ENCODE measurements around the gene HAT1.
A peak's percentile ranks its signal among the peaks of the same experiment; 100 is the strongest.
"Not testable (repeated sequence)": the region's sequence is repeated elsewhere in the genome, so short reads cannot be mapped to it uniquely, and the experiment has no call there.

Gene HAT1

GRCh38 chr2:171996021-171996420, 73.8 kb downstream of the HAT1 start:
- CTCF ChIA-PET: no interaction called here
- no peak for DNase-seq (ENCODE audit: low spot score)
- POLR2A ChIA-PET (ENCODE audit: low non-redundant PET): no interaction called here
- TF ChIP-seq CTCF (conservative IDR thresholded peaks at IDR 0.05; ENCODE audit: low read depth): no peak
- no peak overlapping the region for H3K27ac ChIP-seq

- POLR2A ChIA-PET (ENCODE audit: low non-redundant PET); H3K27ac ChIP-seq; DNase-seq (ENCODE audit: low spot score); CTCF ChIA-PET: not testable (repeated sequence)
Observed at GRCh38 chr2:171997031-171997430, 74.8 kb downstream of the HAT1 start.

- ChIA-PET POLR2A (ENCODE audit: low non-redundant PET) (no interaction called here), CTCF (interaction anchor here (0.6 to 0.9 kb wide), 3 partner anchors 10 to 289 kb away, joined by 3 to 4 read pairs (median 3); no protein-coding TSS in a partner anchor)
- TF ChIP-seq CTCF (conservative IDR thresholded peaks at IDR 0.05; ENCODE audit: low read depth): no peak
- H3K27ac ChIP-seq: peak overlapping the region; percentile 77
- DNase-seq (ENCODE audit: low spot score): no peak
Observed at GRCh38 chr2:171999161-171999560, 76.9 kb downstream of the HAT1 start.

- DNase-seq (ENCODE audit: low spot score): peak; percentile 86
- peak within 1 kb of the TSS; percentile 77 for H3K27ac ChIP-seq
- CTCF ChIA-PET: interaction anchor here (0.9 kb wide), 1 partner anchor 13 kb away, joined by 3 read pairs; no protein-coding TSS in a partner anchor
- TF ChIP-seq CTCF (conservative IDR thresholded peaks at IDR 0.05; ENCODE audit: low read depth): no peak
- POLR2A ChIA-PET (ENCODE audit: low non-redundant PET): interaction anchor here (0.6 kb wide), 1 partner anchor 48 kb away, joined by 4 read pairs; no protein-coding TSS in a partner anchor
Observed at GRCh38 chr2:171999604-172000469, 77.6 kb downstream of the HAT1 start, which contains the start of gene METAP1D. METAP1D (plus strand) TSS chr2:171999953; CDS start chr2:171999970, 17 bp downstream.

GRCh38 chr2:172000696-172001361, 78.6 kb downstream of the HAT1 start:
- no peak for DNase-seq (ENCODE audit: low spot score)

GRCh38 chr2:172007372-172007771, 85.1 kb downstream of the HAT1 start:
- H3K27ac ChIP-seq: no peak overlapping the region
- ChIA-PET CTCF (no interaction called here), POLR2A (ENCODE audit: low non-redundant PET) (no interaction called here)
- TF ChIP-seq CTCF (conservative IDR thresholded peaks at IDR 0.05; ENCODE audit: low read depth): no peak
- DNase-seq (ENCODE audit: low spot score): no peak

More at GRCh38 chr2:172000696-172001361, 78.6 kb downstream of the HAT1 start:
- H3K27ac ChIP-seq: no peak overlapping the region
- no peak for TF ChIP-seq CTCF (conservative IDR thresholded peaks at IDR 0.05; ENCODE audit: low read depth)
- CTCF ChIA-PET: interaction anchor here (0.6 kb wide), 1 partner anchor 99 kb away, joined by 3 read pairs; no protein-coding TSS in a partner anchor
- POLR2A ChIA-PET (ENCODE audit: low non-redundant PET): interaction anchor here (0.6 kb wide), 1 partner anchor 47 kb away, joined by 4 read pairs; no protein-coding TSS in a partner anchor

Measured in RWPE1 (cell line).